ENCODE data around the gene TSPAN14. TPM values are rescaled to one million over a fixed set of nuclear protein-coding genes. Genes with fewer than 3 reads are reported as not detected.
"Not testable (repeated sequence)": the region's sequence is repeated elsewhere in the genome, so short reads cannot be mapped to it uniquely, and the experiment has no call there.

The TSPAN14 gene
- total RNA-seq, 2 experiments from 2014 or later: 100 to 104 TPM

DNA sequence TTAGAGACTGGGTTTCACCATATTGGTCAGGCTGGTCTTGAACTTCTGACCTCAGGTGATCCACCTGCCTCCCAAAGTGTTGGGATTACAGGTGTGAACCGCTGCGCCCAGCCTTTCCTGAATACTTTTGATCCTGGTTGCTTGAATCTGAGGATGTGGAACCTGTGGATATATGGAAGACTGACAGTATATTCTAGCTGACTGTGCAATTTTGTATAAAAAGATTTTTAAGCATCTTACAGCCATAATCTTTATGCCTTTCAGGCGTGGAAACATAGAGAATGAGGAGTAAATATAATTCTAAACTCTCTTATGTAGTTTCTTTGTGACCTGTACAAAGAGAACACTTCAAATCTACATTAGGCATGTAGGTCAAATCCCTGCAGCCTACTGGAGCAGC lies 16.2 kb downstream of the TSPAN14 start:
- CTCF ChIA-PET: interaction anchor here (1.8 to 22.0 kb wide), 4 partner anchors 12 to 32 kb away, joined by 9 to 378 read pairs (median 48); no protein-coding TSS in a partner anchor
- no peaks in the 10 kb centered on the region for H3K9me3 Mint-ChIP-seq (ENCODE audit: low read depth)
- no peak for ATAC-seq
- peak overlapping the region; percentile 78 for H3K27ac Mint-ChIP-seq
- no peak overlapping the region for H3K4me3 Mint-ChIP-seq
- H3K4me1 Mint-ChIP-seq: peaks cover 97% of the 10 kb centered on the region
- peaks cover 45% of the 10 kb centered on the region for H3K36me3 Mint-ChIP-seq
- H3K27me3 Mint-ChIP-seq: no peaks in the 10 kb centered on the region
- no peak for DNase-seq

DNA sequence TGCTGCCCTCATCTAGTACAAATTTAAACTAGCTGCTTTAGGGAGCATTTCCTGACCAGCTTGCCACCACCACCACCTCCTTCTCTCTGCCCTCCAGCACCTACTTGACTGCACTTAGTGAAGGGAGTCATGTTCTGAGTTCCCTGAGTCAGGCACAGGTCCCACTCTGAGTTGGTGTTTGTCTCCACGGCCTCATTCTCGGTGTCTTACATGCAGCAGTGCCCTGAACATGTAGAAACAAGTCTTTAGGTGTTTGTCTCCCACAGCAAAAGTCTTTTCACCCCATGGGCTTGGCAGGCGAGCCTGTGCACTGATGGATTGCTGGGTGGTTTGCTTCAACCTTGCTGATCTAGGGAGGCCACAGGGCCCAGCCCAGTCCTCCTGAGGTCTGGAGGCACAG lies 16.9 kb downstream of the TSPAN14 start:
- peak; percentile 16 for ATAC-seq

DNA sequence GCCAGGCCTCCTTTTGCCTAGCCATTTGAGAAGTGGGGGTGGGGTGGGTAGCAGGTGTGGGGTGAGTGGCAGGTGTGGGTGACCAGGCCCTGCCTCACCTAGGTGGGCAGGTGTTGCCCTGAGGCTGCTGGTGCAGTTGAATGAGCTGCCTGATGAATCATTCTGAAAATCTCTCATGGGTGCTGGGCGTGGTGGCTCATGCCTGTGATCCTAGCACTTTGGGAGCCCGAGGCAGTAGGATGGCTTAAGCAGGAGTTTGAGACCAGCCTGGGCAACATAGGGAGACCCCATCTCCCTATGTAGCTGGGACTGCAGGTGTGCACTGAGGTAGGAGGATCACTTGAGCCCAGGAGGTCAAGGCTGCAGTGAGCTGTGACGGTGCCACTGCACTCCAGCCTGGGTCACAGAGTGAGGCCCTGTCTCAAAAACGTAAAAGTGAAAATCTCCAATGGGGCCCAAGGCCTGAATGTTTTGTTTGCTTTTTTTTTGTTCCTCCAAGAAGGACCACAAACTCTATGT lies 17.7 kb downstream of the TSPAN14 start:
- H3K4me1 Mint-ChIP-seq: peaks cover 82% of the 10 kb centered on the region
- DNase-seq (peak; percentile 67), ATAC-seq (peak; percentile 37)
- H3K27me3 Mint-ChIP-seq: no peaks in the 10 kb centered on the region
- peak overlapping the region; percentile 78 for H3K27ac Mint-ChIP-seq
- H3K4me3 Mint-ChIP-seq: peak overlapping the region; percentile 2
- no peaks in the 10 kb centered on the region for H3K9me3 Mint-ChIP-seq (ENCODE audit: low read depth)
- CTCF ChIA-PET: interaction anchor here (1.0 to 22.0 kb wide), 8 partner anchors 8 to 30 kb away, joined by 3 to 378 read pairs (median 8); no protein-coding TSS in a partner anchor
- H3K36me3 Mint-ChIP-seq: peaks cover 50% of the 10 kb centered on the region

More for the DNA sequence above, 16.9 kb downstream of the TSPAN14 start:
- no peaks in the 10 kb centered on the region for H3K27me3 Mint-ChIP-seq
- peaks cover 48% of the 10 kb centered on the region for H3K36me3 Mint-ChIP-seq
- CTCF ChIA-PET: interaction anchor here (1.0 to 22.0 kb wide), 6 partner anchors 9 to 31 kb away, joined by 3 to 378 read pairs (median 14); no protein-coding TSS in a partner anchor
- H3K27ac Mint-ChIP-seq: peak overlapping the region; percentile 78
- peak; percentile 54 for DNase-seq
- peak overlapping the region; percentile 11 for H3K4me3 Mint-ChIP-seq
- H3K4me1 Mint-ChIP-seq: peaks cover 89% of the 10 kb centered on the region
- H3K9me3 Mint-ChIP-seq (ENCODE audit: low read depth): no peaks in the 10 kb centered on the region

DNA sequence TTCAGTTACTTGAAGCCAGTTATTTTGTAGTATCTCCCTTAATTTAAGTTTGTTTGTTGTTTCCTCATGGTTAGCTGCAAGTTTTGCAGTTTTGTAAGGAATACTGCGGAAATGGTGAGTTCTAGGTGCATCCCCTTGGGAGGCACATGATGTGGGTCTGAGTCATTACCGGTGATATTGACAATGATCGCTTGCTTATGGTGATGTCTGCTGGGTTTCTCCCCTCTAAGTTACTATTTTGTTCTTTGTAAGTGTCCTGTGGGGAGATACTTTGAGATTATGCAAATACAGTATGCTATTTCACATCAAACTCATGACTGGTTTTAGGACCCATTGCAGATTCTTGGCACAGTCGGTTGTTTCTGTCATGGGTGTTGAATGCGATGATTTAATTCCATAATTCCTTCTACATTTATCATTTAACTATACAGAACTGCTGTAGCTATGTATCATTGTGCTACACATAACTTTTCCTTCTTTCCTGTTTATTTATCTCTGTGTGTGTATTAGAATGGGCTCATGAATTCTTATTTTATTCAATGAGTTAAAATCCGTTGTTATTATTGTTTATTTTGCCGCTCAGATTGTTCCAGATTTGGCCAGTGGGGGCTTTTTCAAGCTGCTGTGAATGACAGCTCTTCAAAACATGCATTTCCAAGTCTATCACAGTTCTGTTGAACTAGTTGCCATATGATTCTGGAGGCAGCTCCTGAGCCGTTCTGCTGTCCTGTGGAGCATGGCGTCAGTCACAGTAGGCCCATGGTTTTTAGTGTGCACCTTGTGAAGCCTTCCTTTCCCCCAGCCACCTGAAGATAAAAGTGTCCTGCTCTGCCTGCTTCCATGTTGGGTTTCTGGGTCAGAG lies 18.4 kb downstream of the TSPAN14 start:
- DNase-seq (peak; percentile 66), ATAC-seq (peak; percentile 65)
- Mint-ChIP-seq H3K27me3 (no peaks in the 10 kb centered on the region), H3K27ac (peak overlapping the region; percentile 78), H3K4me3 (peak overlapping the region; percentile 2), H3K4me1 (peaks cover 82% of the 10 kb centered on the region), H3K9me3 (ENCODE audit: low read depth) (no peaks in the 10 kb centered on the region), H3K36me3 (peaks cover 55% of the 10 kb centered on the region)
- CTCF ChIA-PET: interaction anchor here (1.0 to 22.0 kb wide), 9 partner anchors 9 to 30 kb away, joined by 3 to 378 read pairs (median 5); no protein-coding TSS in a partner anchor

DNA sequence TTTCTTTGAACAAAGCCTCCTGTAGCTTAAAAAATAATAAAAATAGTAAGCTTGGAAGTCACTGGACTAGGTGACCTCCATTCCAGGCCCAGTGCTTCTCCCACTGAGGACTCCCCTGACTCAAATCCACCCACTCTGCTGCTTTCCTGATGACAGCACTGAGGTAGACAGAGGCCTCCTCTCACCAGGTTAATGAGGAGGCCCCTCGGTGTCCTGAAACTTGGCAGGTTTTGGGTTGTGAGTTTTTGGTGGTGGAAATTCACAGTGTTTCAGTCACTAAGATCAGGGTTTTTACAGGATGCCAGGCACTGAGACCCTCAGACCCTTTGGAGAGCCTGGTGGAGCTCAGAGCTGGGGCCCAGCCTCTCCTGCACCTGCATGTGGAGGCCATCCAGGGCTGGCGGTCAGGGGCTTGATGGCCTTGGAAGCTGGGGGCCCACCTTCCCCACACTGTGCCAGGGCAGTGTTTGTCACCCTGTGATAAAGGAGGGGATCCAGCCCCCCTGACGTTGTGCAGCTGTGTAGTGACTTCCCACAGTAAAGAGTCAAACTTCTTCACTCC lies 19.1 kb downstream of the TSPAN14 start:
- ATAC-seq (no peak), DNase-seq (no peak)
- H3K4me1 Mint-ChIP-seq: peaks cover 81% of the 10 kb centered on the region
- CTCF ChIA-PET: interaction anchor here (1.2 to 22.0 kb wide), 7 partner anchors 9 to 29 kb away, joined by 3 to 378 read pairs (median 8); no protein-coding TSS in a partner anchor
- peaks cover 60% of the 10 kb centered on the region for H3K36me3 Mint-ChIP-seq
- peaks cover 4% of the 10 kb centered on the region for H3K9me3 Mint-ChIP-seq (ENCODE audit: low read depth)
- no peaks in the 10 kb centered on the region for H3K27me3 Mint-ChIP-seq
- no peak overlapping the region for H3K4me3 Mint-ChIP-seq
- H3K27ac Mint-ChIP-seq: peak overlapping the region; percentile 78

DNA sequence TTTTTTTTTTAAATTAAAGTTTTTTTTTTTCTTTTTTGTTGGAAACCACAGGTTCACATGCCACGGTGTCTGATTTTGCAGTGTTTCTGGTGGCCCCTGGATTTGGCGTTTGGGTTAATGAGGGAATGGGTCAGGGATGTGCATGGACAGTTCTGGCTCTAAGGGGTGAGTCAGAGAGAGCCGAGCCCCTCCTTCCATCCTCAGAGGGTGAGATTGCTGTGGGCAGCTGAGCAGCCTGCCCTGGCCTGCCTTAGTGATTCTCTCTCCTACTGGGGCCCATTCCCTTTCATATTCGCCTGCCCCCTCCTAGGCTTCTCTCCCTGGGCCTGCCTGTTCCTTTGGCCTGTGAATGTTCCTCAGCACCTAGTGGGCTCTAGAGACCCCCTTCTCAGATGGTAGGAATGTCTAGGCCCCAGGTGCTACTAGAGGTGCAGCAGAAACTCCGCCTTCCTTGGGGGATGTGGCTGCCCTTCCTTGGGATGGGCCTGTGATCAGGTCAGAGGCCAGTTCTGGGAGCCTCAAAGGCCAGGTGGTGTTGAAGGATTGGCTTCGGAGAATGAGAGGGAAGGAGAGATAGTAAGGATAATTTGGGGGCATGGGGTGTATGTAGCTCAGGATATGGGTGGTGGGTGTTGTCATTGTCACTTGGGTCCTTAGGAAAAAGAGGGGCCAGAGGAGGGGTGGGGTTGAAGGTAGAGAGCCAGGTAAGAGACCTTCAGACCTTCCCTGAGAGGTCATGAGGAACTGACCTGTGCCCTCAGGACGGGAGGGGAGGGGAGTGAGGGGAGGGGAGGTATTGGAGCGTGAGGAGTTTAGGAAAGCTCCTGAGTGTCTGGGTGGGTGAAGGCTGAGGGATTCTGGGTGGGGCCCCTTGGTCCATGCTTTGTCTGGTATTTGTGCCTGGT lies 19.8 kb downstream of the TSPAN14 start:
- Mint-ChIP-seq H3K9me3 (ENCODE audit: low read depth) (peaks cover 7% of the 10 kb centered on the region), H3K4me3 (no peak overlapping the region), H3K27me3 (no peaks in the 10 kb centered on the region), H3K4me1 (peaks cover 77% of the 10 kb centered on the region), H3K36me3 (peaks cover 62% of the 10 kb centered on the region), H3K27ac (peak overlapping the region; percentile 78)
- DNase-seq: no peak
- CTCF ChIA-PET: interaction anchor here (1.5 to 22.0 kb wide), 3 partner anchors 19 to 29 kb away, joined by 3 to 378 read pairs (median 20); no protein-coding TSS in a partner anchor
- no peak for ATAC-seq

DNA sequence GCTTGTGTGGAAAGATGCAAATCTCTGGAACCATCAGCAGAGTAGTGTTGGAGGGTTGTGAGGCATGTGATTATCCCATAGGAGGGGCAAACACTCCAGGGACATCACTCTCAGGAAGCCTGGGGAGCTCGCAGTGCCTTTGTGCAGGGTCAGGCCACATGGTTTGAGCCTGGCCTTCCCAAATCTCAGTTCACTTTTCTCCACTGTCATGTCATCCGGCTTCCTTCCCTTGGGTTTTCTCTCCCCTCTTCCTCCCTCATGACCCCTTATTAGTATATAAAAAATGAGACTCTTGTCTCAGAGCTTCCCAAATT lies 20.4 kb downstream of the TSPAN14 start:
- Mint-ChIP-seq H3K4me3 (no peak overlapping the region), H3K27ac (peak overlapping the region; percentile 78), H3K9me3 (ENCODE audit: low read depth) (peaks cover 7% of the 10 kb centered on the region), H3K4me1 (peaks cover 71% of the 10 kb centered on the region), H3K36me3 (peaks cover 59% of the 10 kb centered on the region), H3K27me3 (no peaks in the 10 kb centered on the region)
- CTCF ChIA-PET: interaction anchor here (0.7 to 22.0 kb wide), 5 partner anchors 9 to 30 kb away, joined by 3 to 378 read pairs (median 4); no protein-coding TSS in a partner anchor
- DNase-seq (no peak), ATAC-seq (no peak)

DNA sequence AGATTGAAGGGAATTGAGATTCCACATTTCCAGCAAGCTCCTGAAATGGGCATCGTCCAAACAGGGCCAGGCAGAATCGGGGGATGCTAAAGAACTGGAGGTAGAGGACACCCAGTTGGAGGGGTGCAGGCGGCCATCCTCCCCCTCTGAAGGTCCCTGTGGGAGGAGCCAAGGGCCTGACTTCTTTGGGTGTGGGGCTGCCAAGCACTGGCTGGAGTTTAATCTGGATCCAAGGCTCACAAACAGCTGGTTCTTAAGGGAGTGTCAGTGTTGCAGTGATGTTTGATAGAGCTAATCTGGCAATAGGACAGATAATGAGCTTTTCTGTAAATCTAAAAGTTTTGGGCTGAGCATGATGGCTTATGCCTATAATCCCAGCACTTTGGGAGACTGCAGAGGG lies 20.8 kb downstream of the TSPAN14 start:
- no peak overlapping the region for H3K27ac Mint-ChIP-seq
- CTCF ChIA-PET: interaction anchor here (0.7 to 22.0 kb wide), 5 partner anchors 9 to 30 kb away, joined by 3 to 378 read pairs (median 4); no protein-coding TSS in a partner anchor
- DNase-seq (no peak), ATAC-seq (no peak)
- H3K9me3 Mint-ChIP-seq (ENCODE audit: low read depth): peaks cover 7% of the 10 kb centered on the region
- peaks cover 57% of the 10 kb centered on the region for H3K36me3 Mint-ChIP-seq
- H3K4me1 Mint-ChIP-seq: peaks cover 69% of the 10 kb centered on the region
- H3K4me3 Mint-ChIP-seq: no peak overlapping the region
- no peaks in the 10 kb centered on the region for H3K27me3 Mint-ChIP-seq

DNA sequence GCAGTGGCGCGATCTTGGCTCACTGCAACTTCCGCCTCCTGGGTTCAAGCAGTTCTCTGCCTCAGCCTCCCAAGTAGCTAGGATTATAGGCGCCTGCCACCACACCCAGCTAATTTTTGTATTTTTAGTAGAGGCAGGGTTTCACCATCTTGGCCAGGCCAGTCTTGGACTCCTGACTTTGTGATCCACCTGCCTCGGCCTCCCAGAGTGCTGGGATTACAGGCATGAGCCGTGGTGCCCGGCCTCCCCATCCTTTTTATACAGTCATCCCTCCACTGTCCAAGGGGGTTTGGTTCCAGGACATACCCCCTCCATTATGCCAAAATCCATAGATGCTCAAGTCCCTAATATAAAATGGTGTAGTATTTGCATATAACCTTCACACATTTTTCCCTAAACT lies 21.5 kb downstream of the TSPAN14 start:
- not testable (repeated sequence) for ATAC-seq; H3K4me3 Mint-ChIP-seq; H3K27me3 Mint-ChIP-seq; DNase-seq; H3K27ac Mint-ChIP-seq; H3K9me3 Mint-ChIP-seq (ENCODE audit: low read depth)
- H3K4me1 Mint-ChIP-seq: peaks cover 67% of the 10 kb centered on the region
- CTCF ChIA-PET: interaction anchor here (1.0 to 22.0 kb wide), 4 partner anchors 8 to 31 kb away, joined by 3 to 378 read pairs (median 4); no protein-coding TSS in a partner anchor
- peaks cover 60% of the 10 kb centered on the region for H3K36me3 Mint-ChIP-seq

DNA sequence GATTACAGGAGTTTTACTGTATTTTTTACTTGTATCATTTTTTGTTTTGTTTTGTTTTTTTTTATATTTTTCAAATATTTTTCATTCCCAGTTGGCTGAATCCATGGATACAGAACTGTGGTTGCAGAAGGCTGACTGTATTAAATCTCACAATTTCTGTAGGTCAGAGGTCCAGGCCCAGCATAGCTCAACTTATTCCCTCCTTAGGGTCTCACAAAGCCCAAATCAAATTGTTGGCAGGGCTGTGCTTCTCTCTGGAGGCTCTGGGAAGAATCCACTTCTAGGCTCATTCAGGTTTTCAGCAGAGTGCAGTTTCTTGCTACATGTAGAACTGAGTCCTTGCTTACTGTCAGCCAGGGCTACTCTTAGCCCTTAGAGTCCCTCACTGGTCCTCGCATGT lies 22.6 kb downstream of the TSPAN14 start:
- H3K4me1 Mint-ChIP-seq: peaks cover 61% of the 10 kb centered on the region
- CTCF ChIA-PET: interaction anchor here (1.2 to 2.2 kb wide), 2 partner anchors 10 to 29 kb away, joined by 4 to 9 read pairs; no protein-coding TSS in a partner anchor
- no peak overlapping the region for H3K27ac Mint-ChIP-seq
- H3K9me3 Mint-ChIP-seq (ENCODE audit: low read depth): peaks cover 7% of the 10 kb centered on the region
- peaks cover 53% of the 10 kb centered on the region for H3K36me3 Mint-ChIP-seq
- ATAC-seq (no peak), DNase-seq (no peak)
- H3K4me3 Mint-ChIP-seq: no peak overlapping the region
- no peaks in the 10 kb centered on the region for H3K27me3 Mint-ChIP-seq

DNA sequence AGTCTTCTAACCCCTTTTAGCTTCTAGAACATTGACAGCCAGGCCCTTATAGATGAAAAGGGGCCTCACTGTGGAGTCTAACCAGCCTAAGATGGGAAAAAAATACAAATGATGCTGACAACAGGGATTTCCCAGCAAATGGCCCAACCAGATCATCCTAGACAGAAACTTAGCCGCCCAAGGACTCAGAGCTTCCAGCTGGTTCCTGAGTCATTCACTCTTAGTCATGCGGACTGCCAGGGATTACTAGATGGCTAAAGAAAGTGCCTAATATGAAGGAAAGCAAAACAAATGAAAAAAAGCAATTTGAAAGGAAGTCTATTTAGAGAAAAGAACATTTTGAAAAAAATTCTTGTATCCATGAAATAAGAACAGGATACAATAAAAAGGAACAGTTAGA lies 23.7 kb downstream of the TSPAN14 start:
- H3K36me3 Mint-ChIP-seq: peaks cover 53% of the 10 kb centered on the region
- peaks cover 7% of the 10 kb centered on the region for H3K9me3 Mint-ChIP-seq (ENCODE audit: low read depth)
- CTCF ChIA-PET: interaction anchor here (0.9 to 2.2 kb wide), 3 partner anchors 10 to 34 kb away, joined by 3 to 9 read pairs (median 4); no protein-coding TSS in a partner anchor
- H3K4me3 Mint-ChIP-seq: no peak overlapping the region
- ATAC-seq (no peak), DNase-seq (no peak)
- peaks cover 55% of the 10 kb centered on the region for H3K4me1 Mint-ChIP-seq
- H3K27ac Mint-ChIP-seq: no peak overlapping the region
- H3K27me3 Mint-ChIP-seq: no peaks in the 10 kb centered on the region

DNA sequence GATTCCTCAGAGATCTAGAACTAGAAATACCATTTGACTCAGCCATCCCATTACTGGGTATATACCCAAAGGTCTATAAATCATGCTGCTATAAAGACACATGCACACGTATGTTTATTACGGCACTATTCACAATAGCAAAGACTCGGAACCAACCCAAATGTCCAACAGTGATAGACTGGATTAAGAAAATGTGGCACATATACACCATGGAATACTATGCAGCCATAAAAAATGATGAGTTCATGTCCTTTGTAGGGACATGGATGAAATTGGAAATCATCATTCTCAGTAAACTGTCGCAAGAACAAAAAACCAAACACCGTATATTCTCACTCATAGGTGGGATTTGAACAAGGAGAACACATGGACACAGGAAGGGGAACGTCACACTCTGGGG lies 26.3 kb downstream of the TSPAN14 start:
- H3K9me3 Mint-ChIP-seq (ENCODE audit: low read depth); ATAC-seq; H3K27ac Mint-ChIP-seq; H3K27me3 Mint-ChIP-seq; CTCF ChIA-PET; DNase-seq; H3K4me3 Mint-ChIP-seq: not testable (repeated sequence)
- Mint-ChIP-seq H3K36me3 (peaks cover 44% of the 10 kb centered on the region), H3K4me1 (peaks cover 55% of the 10 kb centered on the region)
